Measurements from ENCODE around the gene LONP2. TPM values are rescaled to one million over a fixed set of nuclear protein-coding genes. Genes with fewer than 3 reads are reported as not detected.

The LONP2 gene
- total and polyA plus RNA-seq, 10 of the 15 experiments (the other 5 are each of a cell fraction or from before 2014, with no cell fraction given), result 8.3 to 48.0 (median 34.8) TPM

GRCh38 chr16:48252013-48252412 is 7.9 kb downstream of the LONP2 start:
- no peak overlapping the region for H3K9ac ChIP-seq (ENCODE audit: control insufficient read depth, insufficient read depth, low read length)
- peaks cover 0 to 8% of the 10 kb centered on the region in 2 experiments; a peak in 2 of 4 replicates for H3K36me3 ChIP-seq (ENCODE audit: control insufficient read depth in 2 of 2, insufficient read depth in 2 of 2, low read length in 1 of 2)
- 97% methylated on average over 5 of the region's 5 CpGs for WGBS (ENCODE audit: insufficient coverage, insufficient replicate concordance, low lambda C conversion rate, missing lambda C conversion rate)
- FAIRE-seq (no peak), DNase-seq (ENCODE audit: low read depth, low spot score) (no peak), ATAC-seq (no peak)
- H3K79me2 ChIP-seq (ENCODE audit: control insufficient read depth, insufficient read depth, low read length), result peaks cover 27% of the 10 kb centered on the region
- RAD21 ChIA-PET (ENCODE audit: unreplicated experiment), result no interaction called here
- intact Hi-C loops (cut with micrococcal nuclease; ENCODE audit: unreplicated experiment), result no loop called here
- CTCF ChIA-PET, result interaction anchor here (1.0 to 2.1 kb wide), 4 partner anchors 20 to 377 kb away, joined by 3 to 8 read pairs (median 4); no protein-coding TSS in a partner anchor
- no peak overlapping the region for H2AFZ ChIP-seq (ENCODE audit: control insufficient read depth, low read depth, low read length)
- in situ Hi-C loops (cut with MboI), result no loop called here
- H3K4me2 ChIP-seq (ENCODE audit: control insufficient read depth, insufficient read depth), result no peak overlapping the region
- no peak overlapping the region for H3K4me3 ChIP-seq
- H3K27ac ChIP-seq (ENCODE audit: control insufficient read depth, insufficient read depth), result no peak overlapping the region
- H3K27me3 ChIP-seq (replicated peaks in 1 of 2; ENCODE audit: control insufficient read depth in 2 of 2, insufficient read depth in 2 of 2, low read length in 1 of 2), result no peaks in the 10 kb centered on the region
- POLR2A ChIA-PET, result interaction anchor here (0.6 kb wide), 1 partner anchor 344 kb away, joined by 3 read pairs; no protein-coding TSS in a partner anchor
- no TSS peak for BruUV-seq (replicated peaks)
- no peaks in the 10 kb centered on the region for H4K20me1 ChIP-seq (ENCODE audit: control insufficient read depth, insufficient read depth)
- SMC1A ChIA-PET (ENCODE audit: uncharacterized antibody, unreplicated experiment), result interaction anchor here (1.1 to 1.6 kb wide), 2 partner anchors 14 to 27 kb away, joined by 4 read pairs; no protein-coding TSS in a partner anchor
- H3K9me3 ChIP-seq (replicated peaks; ENCODE audit: control insufficient read depth, insufficient read depth, low read length), result no peaks in the 10 kb centered on the region
- no peaks in the 10 kb centered on the region for H3K4me1 ChIP-seq (ENCODE audit: control insufficient read depth, insufficient read depth, low read length)
- TF ChIP-seq ZBTB4 (CRISPR knock-in tag; IDR thresholded peaks at IDR 0.05) (no peak), CREB1 (IDR thresholded peaks at IDR 0.05; ENCODE audit: low read depth) (no peak), IKZF1 (conservative IDR thresholded peaks at IDR 0.05) (no peak), REST (IDR thresholded peaks at IDR 0.05; ENCODE audit: low read depth, low read length) (no peak), SIN3A (IDR thresholded peaks at IDR 0.05; ENCODE audit: low read depth, low read length) (no peak), ZNF622 (IDR thresholded peaks at IDR 0.05) (no peak), HDAC6 (IDR thresholded peaks at IDR 0.05; ENCODE audit: unreplicated experiment) (no peak), POLR2AphosphoS2 (IDR thresholded peaks at IDR 0.05; ENCODE audit: low read depth, low read length) (no peak), MTA3 (IDR thresholded peaks at IDR 0.05; ENCODE audit: borderline replicate concordance, low read length) (no peak), RCOR1 (conservative IDR thresholded peaks at IDR 0.05; ENCODE audit: low read depth, low read length) (no peak), SKIL (IDR thresholded peaks at IDR 0.05; ENCODE audit: low read depth, poor library complexity, severe bottlenecking) (no peak), CHD1 (IDR thresholded peaks at IDR 0.05; ENCODE audit: low read depth, low read length) (no peak), TBL1XR1 (IDR thresholded peaks at IDR 0.05; ENCODE audit: low read depth, low read length) (no peak)
